GM18507 (cell line): ENCODE results near the gene SERTAD1.

Experiments
- DNase-seq: peaks from one replicate; pipeline ENCODE4 v3.0.0; 2011; ENCODE audit warnings: low read depth; ENCODE audit not compliant: insufficient read length; ENCODE audit errors: extremely low spot score
- FAIRE-seq: peaks from 2 replicates; lab custom pipeline; 2011; peaks lifted over from hg19 to GRCh38; lab: Jason Lieb, UNC

The SERTAD1 gene

GRCh38 chr19:40424637-40425449, 949 bp downstream of the SERTAD1 start:
- no peak for FAIRE-seq
- no peak for DNase-seq

DNA sequence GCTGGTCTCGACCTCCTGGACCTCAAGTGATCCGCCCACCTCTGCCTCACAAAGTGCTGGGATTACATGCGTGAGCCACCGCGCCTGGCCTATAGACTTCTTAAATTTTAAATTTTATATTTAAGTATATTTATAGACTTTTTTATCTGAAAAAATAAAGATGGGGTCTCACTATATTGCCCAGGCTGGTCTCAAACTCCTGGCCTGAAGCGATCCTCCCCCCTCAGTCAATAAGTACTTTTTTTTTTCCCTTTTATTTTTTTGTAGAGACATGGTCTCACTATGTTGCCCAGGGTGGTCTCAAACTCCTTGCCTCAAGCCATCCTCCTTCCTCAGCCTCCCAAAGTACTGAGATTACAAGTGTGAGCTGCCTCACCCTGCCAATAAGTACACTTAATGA, 1.9 kb downstream of the SERTAD1 start:
- FAIRE-seq (no peak), DNase-seq (no peak)

DNA sequence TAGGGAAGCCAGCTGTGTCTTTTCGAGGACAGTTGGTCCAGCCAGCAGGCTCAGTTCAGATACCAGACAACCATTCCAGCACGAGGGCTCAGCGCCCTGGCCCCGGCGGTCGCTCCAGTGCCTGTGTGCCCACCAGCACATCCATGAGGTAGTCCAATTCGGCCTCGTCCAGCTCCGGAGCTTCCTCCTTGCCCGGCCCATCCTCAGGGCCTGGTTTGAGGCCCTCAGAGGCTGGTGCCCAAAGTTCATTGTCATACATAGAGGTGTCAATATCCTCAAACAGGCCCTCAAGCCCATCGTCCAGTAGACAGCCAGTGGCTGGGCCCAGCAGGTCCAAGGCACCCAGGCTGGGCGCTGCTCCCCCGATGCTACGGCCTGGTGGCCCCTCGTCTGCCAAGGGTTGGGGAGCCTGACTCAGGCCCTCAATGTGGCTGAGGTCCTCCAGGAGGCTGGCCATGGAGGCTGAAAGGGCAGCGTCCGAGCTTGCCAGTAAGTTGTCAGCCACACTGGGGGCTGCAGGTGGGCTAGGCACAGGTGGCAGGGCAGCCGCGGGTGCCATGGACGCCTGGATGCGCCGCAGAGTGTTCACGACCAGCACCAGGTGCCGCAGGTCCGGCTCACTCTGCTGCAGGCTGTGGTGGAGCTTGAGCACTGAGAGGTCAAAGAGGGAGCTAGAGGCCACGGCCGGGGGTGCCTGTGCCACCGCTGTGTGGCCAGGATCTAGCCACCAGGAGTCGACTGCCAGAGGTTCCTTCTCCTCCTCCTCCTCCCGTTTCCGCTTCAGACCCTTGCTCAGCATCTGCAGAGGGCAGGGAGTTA, 2.8 kb downstream of the SERTAD1 start:
- no peak for DNase-seq
- FAIRE-seq: no peak

DNA sequence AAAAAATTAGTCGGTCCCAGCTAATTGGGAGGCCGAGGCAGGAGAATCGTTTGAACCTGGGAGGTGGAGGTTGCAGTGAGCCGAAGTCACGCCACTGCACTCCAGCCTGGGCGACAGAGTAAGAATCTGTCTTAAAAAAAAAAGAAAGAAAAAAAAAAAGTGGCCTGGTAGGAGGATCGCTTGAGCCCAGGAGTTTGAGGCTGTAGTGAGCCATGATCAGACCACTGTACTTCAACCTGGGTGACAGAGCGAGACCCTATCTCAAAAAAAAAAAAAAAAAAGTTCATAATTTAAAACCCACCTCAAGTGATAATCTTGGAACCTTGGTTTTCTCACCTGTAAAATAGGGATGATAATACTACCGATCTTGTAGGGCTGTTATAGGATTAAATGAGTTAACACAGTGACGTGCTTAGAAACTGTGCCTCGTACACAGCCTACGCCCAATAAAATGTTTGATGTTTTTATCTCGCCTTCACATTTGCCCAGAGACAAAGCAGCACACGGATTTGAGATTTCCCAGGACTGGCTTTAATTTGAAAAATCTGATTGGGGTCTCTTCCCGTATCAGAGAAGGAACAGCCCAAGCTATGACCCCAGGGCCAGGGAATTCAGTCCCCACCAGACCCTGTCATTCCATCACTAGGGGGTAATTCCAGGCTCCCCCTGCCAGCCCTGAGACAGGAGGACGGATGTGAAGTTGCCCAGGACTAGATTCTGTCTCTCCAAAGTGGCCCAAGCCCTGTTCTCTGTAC, 3.6 kb downstream of the SERTAD1 start:
- DNase-seq: no peak
- no peak for FAIRE-seq

GRCh38 chr19:40420766-40421765, 4.7 kb downstream of the SERTAD1 start:
- DNase-seq (no peak), FAIRE-seq (peak; percentile 73)

DNA sequence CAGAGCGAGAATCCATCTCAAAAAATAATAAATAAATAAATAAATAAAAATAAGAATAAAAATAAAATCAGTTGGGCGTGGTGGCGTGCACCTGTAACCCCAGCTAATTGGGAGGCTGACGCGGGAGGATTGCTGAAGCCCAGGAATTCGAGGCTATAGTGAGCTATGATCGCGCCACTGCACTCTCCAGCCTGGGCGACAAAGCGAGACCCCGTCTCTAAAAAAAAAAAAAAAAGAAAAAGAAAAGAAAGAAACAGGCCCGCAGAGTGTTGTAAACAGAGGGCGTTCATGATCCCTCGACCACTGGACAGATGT, 5.4 kb downstream of the SERTAD1 start:
- DNase-seq: no peak
- no peak for FAIRE-seq

GRCh38 chr19:40419780-40420179, 6.0 kb downstream of the SERTAD1 start:
- DNase-seq (no peak), FAIRE-seq (no peak)

- DNase-seq (no peak), FAIRE-seq (no peak)
Measured at GRCh38 chr19:40419066-40419612, 6.7 kb downstream of the SERTAD1 start.

- DNase-seq (no peak), FAIRE-seq (no peak)
Measured at GRCh38 chr19:40418040-40418439, 7.8 kb downstream of the SERTAD1 start.

- no peak for FAIRE-seq
- no peak for DNase-seq
Measured at GRCh38 chr19:40417643-40417981, 8.2 kb downstream of the SERTAD1 start.

DNA sequence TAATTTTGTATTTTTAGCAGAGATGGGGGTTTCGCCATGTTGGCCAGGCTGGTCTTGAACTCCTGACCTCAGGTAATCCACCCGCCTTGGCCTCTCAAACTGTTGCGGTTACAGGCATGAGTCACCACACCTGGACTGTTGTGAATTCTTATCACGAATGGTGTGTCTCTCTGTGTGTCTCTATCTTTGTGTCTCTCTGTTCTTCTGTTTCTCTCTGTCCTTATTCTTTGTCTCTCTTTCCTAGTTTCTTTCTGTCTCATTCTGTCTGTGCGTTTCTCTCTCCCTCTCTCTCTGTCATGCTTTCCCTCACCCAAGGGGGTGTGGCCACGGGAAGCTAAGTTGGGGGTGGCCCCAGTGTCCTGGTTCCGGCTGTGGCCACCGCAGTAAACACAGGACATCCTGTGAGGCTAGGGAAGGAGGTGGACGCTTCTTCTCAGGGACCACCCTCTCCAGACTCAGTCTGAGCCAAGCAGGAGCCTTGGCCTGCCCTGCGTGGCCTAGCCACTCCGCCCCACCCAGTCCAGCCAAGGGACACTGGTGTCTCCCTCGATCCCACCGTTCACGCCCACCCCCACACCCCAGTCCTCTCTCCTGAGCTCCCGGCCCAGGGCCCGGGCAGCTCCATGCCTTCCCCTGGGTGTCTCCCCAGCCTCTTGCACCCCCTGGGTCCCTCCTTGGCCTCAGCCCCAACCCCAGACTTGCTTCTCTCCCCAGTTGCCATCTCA, 8.7 kb downstream of the SERTAD1 start:
- FAIRE-seq (peak; percentile 71), DNase-seq (no peak)

GRCh38 chr19:40415768-40416167, 10.0 kb downstream of the SERTAD1 start:
- FAIRE-seq (no peak), DNase-seq (no peak)

DNA sequence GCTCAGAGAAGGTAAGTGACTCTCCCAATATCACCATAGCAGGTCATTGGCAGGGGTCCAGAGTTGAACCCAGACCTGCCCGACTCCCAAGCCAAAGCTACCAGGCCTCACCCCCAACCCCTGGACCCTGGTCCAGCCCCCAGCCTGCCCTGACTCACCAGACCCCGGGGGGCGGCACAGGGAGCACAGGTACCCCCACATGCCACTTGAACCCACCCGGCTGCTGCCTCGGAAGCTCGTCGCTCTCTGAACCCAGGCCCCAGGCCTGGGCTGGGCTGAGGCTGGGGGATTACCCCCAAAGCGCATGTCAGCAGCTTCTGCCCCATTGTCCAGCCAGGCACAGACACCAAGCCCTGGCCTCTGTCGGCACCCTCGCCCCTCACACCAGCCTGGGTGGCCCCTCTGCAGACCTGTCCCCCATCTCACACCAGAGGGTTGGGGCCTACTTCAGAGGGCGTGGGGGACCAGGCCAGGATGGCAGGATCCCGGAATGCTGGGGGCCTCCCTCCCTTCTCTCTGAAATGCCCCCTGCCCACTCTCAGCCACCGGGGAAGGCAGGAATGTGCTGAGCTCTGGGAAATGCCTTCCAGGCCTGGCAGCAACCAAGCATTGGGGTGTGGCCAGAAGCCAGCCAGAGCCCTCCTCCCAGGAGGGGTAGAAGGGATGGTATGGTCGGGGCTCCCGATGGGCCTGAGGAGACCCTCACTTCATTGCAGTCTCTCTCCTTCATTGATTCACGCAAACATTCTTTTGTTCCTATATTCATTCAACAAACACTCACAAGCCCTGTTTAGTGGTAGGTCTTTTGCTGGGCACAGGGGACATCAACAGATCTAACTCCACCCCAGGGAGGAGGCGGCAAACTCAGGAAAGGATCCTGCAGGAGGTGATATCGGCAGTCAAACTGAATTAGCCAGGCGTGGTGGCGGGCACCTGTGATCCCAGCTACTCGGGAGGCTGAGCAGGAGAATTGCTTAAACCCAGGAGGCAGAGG, 11.0 kb downstream of the SERTAD1 start:
- DNase-seq (no peak), FAIRE-seq (no peak)

- no peak for FAIRE-seq
- no peak for DNase-seq
Measured at GRCh38 chr19:40413291-40413845, 12.4 kb downstream of the SERTAD1 start, which contains the start of gene PRX. Gene PRX, minus strand, starts transcription at chr19:40413378. Its CDS starts 5,446 bp downstream, at chr19:40407932.

GRCh38 chr19:40412866-40413265, 12.9 kb downstream of the SERTAD1 start:
- FAIRE-seq: no peak
- no peak for DNase-seq

DNA sequence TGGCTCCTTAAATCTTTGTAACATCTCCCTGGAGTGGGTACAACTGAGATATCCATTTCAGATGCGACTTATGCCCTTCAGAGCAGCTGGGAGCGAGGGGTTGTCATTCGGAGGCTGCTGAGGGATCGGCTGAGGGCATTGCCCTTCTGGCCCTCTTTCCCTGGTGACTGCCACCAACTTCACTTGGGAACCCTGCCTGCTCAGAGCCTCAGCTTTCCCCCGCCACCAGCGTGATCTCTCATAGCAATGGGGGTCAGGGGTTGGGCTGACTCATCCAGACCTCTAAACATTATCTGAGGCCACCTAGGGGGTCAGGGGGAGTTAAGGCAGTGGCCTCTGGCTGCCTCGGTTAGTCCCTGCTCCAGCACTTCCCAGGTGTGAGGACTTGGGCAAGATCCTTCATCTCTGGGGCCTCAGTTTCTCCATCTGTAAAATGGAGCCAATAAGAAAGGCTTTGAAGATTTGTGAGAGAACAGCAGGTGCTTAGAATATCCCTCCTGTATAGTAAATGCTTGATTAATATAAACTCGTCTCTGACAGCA, 13.8 kb downstream of the SERTAD1 start:
- DNase-seq (no peak), FAIRE-seq (no peak)
